Coronary artery (tissue), 2 donors: Measurements from ENCODE around the gene CNPY1.

Source experiments
- DNase-seq: peaks from one replicate; pipeline ENCODE4 v3.0.0-alpha.2; 2017; ENCODE audit warnings: low spot score
- H3K27ac ChIP-seq, 2 donors: fragments of 200-600 bp; sonication (generic); one replicate each; pipeline ENCODE4 v1.5.1; 2016 to 2019
- H3K4me3 ChIP-seq: fragments of 200-600 bp; sonication (generic); 2 replicates; pipeline ENCODE4 v1.5.1; 2016; ENCODE audit warnings: mild to moderate bottlenecking, moderate library complexity
- TF ChIP-seq, protein P1 (sequence below): fragments of 200-600 bp; sonication (generic); IDR thresholded peaks from one replicate; pipeline ENCODE4 v1.5.1; 2019; ENCODE audit warnings: antibody characterized with exemption

CNPY1 gene

GRCh38 chr7:155482511-155483183 is 63.7 kb downstream of the CNPY1 start:
- TF ChIP-seq, protein P1, sequence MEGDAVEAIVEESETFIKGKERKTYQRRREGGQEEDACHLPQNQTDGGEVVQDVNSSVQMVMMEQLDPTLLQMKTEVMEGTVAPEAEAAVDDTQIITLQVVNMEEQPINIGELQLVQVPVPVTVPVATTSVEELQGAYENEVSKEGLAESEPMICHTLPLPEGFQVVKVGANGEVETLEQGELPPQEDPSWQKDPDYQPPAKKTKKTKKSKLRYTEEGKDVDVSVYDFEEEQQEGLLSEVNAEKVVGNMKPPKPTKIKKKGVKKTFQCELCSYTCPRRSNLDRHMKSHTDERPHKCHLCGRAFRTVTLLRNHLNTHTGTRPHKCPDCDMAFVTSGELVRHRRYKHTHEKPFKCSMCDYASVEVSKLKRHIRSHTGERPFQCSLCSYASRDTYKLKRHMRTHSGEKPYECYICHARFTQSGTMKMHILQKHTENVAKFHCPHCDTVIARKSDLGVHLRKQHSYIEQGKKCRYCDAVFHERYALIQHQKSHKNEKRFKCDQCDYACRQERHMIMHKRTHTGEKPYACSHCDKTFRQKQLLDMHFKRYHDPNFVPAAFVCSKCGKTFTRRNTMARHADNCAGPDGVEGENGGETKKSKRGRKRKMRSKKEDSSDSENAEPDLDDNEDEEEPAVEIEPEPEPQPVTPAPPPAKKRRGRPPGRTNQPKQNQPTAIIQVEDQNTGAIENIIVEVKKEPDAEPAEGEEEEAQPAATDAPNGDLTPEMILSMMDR: no peak
- Histone ChIP-seq H3K4me3 (no peak overlapping the region), H3K27ac (no peak overlapping the region)
- no peak for DNase-seq

- TF ChIP-seq, protein P1: no peak
- DNase-seq: no peak
- Histone ChIP-seq H3K27ac (no peak overlapping the region), H3K4me3 (no peak overlapping the region)
Measured at GRCh38 chr7:155481764-155482163, 64.6 kb downstream of the CNPY1 start.

DNA sequence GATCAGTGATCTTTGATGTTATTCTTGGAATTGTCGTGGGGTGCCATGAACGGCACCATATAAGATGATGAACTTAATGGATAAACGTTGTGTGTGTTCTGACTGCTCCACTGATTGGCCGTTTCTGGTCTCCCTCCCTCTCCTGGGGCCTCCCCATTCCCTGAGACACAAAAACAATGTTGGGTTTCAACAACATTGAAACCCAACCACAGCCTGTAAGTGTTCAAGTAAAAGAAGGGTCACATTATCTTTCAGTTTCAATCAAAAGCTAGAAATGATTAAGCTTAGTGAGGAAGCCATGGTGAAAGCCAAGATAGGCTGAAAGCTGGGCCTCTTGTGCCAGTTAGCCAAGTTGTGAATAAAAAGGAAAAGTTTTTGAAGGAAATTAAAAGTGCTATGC is 68.9 kb downstream of the CNPY1 start:
- TF ChIP-seq, protein P1: no peak
- Histone ChIP-seq H3K4me3 (no peak overlapping the region), H3K27ac (no peak overlapping the region)
- no peak for DNase-seq

DNA sequence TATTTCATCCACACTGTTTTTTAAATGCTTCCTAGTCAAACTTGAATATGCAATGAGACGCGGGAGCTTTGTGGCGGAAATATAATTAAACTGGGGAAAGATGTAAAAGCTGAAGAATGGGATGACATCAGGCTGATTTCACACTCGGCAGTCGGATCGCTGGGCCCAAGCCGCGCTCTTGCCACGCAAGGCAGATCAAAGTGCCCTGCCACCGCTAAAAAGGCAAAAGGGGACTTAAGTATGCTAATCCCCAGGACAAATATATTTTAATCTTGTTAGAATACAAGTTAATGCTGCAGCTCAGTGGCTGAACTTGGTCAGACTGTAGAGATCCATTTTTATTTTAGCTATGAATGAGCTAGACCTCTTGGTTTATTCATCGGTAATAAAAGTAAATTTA is 74.6 kb downstream of the CNPY1 start:
- Histone ChIP-seq H3K27ac (no peak overlapping the region), H3K4me3 (no peak overlapping the region)
- TF ChIP-seq, protein P1: no peak
- no peak for DNase-seq

- DNase-seq: no peak
- no peak overlapping the region for H3K4me3 ChIP-seq
- TF ChIP-seq, protein P1: no peak
- no peak overlapping the region for H3K27ac ChIP-seq
Measured at GRCh38 chr7:155470686-155471638, 75.4 kb downstream of the CNPY1 start.

DNA sequence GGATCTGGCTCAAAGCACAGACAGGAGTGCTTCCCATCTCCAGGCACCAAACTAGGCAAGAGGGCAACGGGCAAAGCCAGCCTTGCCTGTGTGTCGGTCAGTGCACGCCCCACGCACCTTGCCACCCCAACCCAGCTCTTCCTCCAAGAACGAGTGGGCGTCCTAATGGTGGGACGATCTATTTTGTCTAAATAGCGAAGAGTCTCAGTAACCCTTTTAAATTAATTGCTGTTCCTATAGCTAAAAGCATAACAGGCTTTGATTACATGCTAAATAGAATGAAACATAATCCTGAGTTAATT is 76.2 kb downstream of the CNPY1 start:
- TF ChIP-seq, protein P1: no peak
- no peak for DNase-seq
- no peak overlapping the region for H3K27ac ChIP-seq
- H3K4me3 ChIP-seq: no peak overlapping the region
